ENCODE data around the gene STARD3. TPM values are rescaled to one million over a fixed set of nuclear protein-coding genes. Genes with fewer than 3 reads are reported as not detected.

The STARD3 gene
- total RNA-seq, 6 donors from 2014 or later = 27.5 to 315 (median 84.1) TPM

- ATAC-seq (ENCODE audit: low FRiP score in 2 of 2) (peak in 1 of 2 donors; percentile 21), DNase-seq (no peak)
- TF ChIP-seq POLR2A (IDR thresholded peaks at IDR 0.05) (no peak), EP300 (IDR thresholded peaks at IDR 0.05) (no peak), CTCF (IDR thresholded peaks at IDR 0.05) (no peak), POLR2AphosphoS5 (IDR thresholded peaks at IDR 0.05) (no peak)
- H3K27ac ChIP-seq = no peak overlapping the region
- 63 to 76% methylated on average over 2 to 4 of the region's 4 CpGs for WGBS, 2 donors
- H3K9me3 ChIP-seq = no peaks in the 10 kb centered on the region
- no peaks in the 10 kb centered on the region for H3K27me3 ChIP-seq
- H3K36me3 ChIP-seq = peaks cover 0 to 2% (median 0%) of the 10 kb centered on the region in 4 donors
- no peak overlapping the region for H3K4me3 ChIP-seq
- peaks cover 50 to 73% (median 57%) of the 10 kb centered on the region in 4 donors for H3K4me1 ChIP-seq
These were observed 6.3 kb downstream of the STARD3 start for GRCh38 chr17:39643271-39643670.

GRCh38 chr17:39647256-39647655 lies 10.3 kb downstream of the STARD3 start:
- Histone ChIP-seq H3K4me1 (peaks cover 19 to 40% (median 27%) of the 10 kb centered on the region in 4 donors), H3K9me3 (no peaks in the 10 kb centered on the region), H3K27ac (no peak overlapping the region), H3K27me3 (no peaks in the 10 kb centered on the region), H3K4me3 (no peak overlapping the region), H3K36me3 (peaks cover 0 to 2% (median 0%) of the 10 kb centered on the region in 4 donors)
- DNase-seq = no peak
- 73 to 85% methylated on average over 2 to 5 of the region's 5 CpGs for WGBS, 2 donors
- no peak for TF ChIP-seq EP300 (IDR thresholded peaks at IDR 0.05)
- no peak for TF ChIP-seq POLR2A (IDR thresholded peaks at IDR 0.05)
- TF ChIP-seq POLR2AphosphoS5 (IDR thresholded peaks at IDR 0.05) = no peak
- TF ChIP-seq CTCF (IDR thresholded peaks at IDR 0.05) = no peak
- peak in 1 of 2 donors; percentile 35 for ATAC-seq (ENCODE audit: low FRiP score in 2 of 2)

- Histone ChIP-seq H3K9me3 (no peaks in the 10 kb centered on the region), H3K4me3 (no peak overlapping the region), H3K27me3 (no peaks in the 10 kb centered on the region), H3K4me1 (peaks cover 11 to 39% (median 26%) of the 10 kb centered on the region in 4 donors), H3K36me3 (peaks cover 0 to 2% (median 0%) of the 10 kb centered on the region in 4 donors), H3K27ac (no peak overlapping the region)
- DNase-seq (no peak), ATAC-seq (ENCODE audit: low FRiP score in 2 of 2) (no peak)
- TF ChIP-seq CTCF (IDR thresholded peaks at IDR 0.05) = no peak
- TF ChIP-seq EP300 (IDR thresholded peaks at IDR 0.05) = no peak
- TF ChIP-seq POLR2AphosphoS5 (IDR thresholded peaks at IDR 0.05) = no peak
- TF ChIP-seq POLR2A (IDR thresholded peaks at IDR 0.05) = no peak
- WGBS, 2 donors = 87 to 88% methylated on average over 15 of the region's 15 CpGs
These were observed 11.8 kb downstream of the STARD3 start for GRCh38 chr17:39648616-39649366.

GRCh38 chr17:39650121-39650579 lies 13.2 kb downstream of the STARD3 start:
- no peak for ATAC-seq (ENCODE audit: low FRiP score in 2 of 2)
- 87 to 93% methylated on average over 11 of the region's 11 CpGs for WGBS, 2 donors
- Histone ChIP-seq H3K9me3 (no peaks in the 10 kb centered on the region), H3K4me3 (no peak overlapping the region), H3K36me3 (peaks cover 0 to 9% (median 2%) of the 10 kb centered on the region in 4 donors), H3K27ac (peak overlapping the region in 1 of 4 donors; percentile 90), H3K27me3 (no peaks in the 10 kb centered on the region), H3K4me1 (peaks cover 20 to 40% (median 29%) of the 10 kb centered on the region in 4 donors)
- DNase-seq = no peak
- TF ChIP-seq POLR2AphosphoS5 (IDR thresholded peaks at IDR 0.05) (no peak), POLR2A (IDR thresholded peaks at IDR 0.05) (no peak), EP300 (IDR thresholded peaks at IDR 0.05) (no peak), CTCF (IDR thresholded peaks at IDR 0.05) (no peak)

All from upper lobe of left lung (tissue), 6 donors.